Glomerular visceral epithelial cell (primary cell): ENCODE data around the gene STK16.
A peak's percentile ranks its signal among the peaks of the same experiment; 100 is the strongest.
"Not testable (repeated sequence)": the region's sequence is repeated elsewhere in the genome, so short reads cannot be mapped to it uniquely, and the experiment has no call there.

ENCODE experiments used
- DNase-seq: peaks from one replicate; pipeline ENCODE4 v3.0.0-alpha.2; 2016; ENCODE audit errors: extremely low spot score

The STK16 gene, protein sequence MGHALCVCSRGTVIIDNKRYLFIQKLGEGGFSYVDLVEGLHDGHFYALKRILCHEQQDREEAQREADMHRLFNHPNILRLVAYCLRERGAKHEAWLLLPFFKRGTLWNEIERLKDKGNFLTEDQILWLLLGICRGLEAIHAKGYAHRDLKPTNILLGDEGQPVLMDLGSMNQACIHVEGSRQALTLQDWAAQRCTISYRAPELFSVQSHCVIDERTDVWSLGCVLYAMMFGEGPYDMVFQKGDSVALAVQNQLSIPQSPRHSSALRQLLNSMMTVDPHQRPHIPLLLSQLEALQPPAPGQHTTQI

DNA sequence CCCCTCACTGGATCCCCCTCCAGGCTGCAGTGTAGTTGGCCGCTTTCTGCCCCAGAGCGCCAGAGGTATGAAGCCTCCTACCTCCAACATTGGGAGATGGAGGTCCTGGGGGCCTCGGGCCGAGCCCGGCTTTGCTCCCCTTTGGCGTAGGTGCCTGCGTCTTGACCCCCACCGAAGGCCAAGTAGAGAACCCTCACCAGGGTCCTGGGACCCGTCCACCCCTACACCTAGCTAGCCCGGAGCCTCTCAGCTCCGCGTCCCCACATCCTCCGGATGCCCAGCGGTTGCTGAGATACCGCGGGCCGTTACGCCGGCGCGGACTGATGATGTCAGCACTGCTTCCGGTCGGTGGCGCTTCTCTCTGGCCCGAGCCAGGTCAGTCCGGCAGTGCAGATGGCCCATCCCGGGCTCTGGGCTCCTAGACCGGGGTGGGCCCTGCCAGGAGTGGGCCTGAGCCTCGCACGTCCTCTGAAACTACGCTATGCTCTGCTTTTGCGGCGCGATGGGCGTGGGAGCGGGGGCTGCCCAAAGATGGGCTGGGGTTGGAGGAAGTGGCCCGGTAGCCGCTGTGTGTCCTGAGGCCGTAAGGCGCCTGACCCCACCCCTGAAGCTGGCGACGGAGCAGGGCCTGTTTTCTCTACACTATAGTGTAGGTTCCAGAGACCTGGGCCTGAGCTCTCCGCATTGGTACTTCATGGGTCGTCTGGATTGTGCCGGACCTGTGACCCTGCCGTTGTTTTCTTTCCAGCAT is at the start of gene STK16, which contains the start of gene GLB1L:
Gene STK16, plus strand, starts transcription at position 332 of the 751 bp plus-strand sequence. CDS start 521 bp downstream, outside the sequence.
Gene GLB1L, minus strand, starts transcription at position 297 of the 751 bp plus-strand sequence. CDS start 1,871 bp downstream, outside the sequence.
- peak; percentile 94 for DNase-seq

DNA sequence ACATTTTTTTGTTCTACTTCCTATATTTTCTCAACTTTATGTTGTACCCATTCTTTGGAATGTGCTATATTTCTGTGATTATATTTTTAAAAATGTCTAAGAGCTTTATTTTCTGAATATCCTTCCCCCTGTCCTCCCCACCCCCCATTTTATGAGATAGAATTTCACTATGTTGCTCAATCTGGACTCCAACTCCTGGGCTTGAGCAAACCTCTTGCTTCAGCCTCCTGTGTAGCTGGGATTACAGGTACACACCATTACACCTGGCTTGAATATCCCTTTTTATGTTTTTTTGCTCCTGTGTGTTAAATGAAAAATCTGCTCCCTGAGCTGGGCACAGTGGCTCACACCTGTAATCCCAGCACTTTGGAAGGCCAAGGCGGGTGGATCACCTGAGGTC is 47.9 kb upstream of the STK16 start:
- no peak for DNase-seq

DNA sequence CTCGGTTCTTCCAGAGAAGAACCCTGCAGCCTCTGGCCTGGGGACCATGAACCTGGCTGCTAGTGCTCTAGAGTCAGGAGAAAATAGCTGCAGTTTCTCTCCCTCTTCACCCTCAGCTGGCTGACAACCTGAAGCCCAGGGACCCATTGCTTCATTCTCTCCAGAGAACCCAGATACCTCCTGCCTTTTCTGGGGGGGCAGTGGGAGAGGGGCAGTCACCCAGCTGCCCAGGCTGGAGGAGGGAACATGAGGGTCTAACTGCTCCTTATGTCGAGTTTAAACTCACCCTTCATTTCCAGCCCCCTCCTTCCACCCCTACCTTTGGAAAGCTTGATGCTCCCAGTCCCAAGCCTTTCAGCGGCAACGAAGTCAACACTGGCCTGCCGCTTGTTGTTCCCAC is 46.3 kb upstream of the STK16 start:
- no peak for DNase-seq

DNA sequence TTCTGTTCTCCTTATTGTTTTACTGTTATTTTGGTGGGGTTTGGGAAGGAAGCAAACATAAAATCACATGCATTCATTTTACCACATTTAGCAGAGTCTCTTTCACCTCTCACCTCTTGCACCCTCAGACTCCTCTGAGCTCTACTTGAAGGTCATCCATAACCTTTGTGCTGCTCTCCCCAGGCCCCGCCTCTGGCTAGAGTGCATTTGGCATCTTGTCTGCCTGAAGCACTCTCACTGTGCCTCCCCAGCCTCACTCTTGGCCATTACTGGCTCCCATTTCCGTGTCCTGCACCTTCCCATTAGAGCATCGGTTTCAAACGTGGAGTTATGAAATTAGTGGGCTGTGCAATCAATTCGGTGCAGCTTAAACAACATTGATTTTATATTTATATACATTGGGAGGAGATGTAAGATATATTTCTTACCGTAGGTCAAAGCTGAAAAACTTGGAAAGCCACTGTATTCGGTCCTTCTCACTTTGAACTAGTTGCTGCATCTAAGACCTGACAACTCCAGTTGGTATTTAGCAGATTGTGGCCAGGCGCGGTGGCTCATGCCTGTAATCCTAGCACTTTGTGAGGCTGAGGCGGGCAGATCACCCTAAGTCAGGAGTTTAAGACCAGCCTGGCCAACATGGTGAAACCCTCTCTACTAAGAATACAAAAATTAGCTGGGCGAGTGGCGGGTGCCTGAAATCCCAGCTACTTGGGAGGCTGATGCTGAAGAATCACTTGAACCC is 45.6 kb upstream of the STK16 start:
- no peak for DNase-seq

DNA sequence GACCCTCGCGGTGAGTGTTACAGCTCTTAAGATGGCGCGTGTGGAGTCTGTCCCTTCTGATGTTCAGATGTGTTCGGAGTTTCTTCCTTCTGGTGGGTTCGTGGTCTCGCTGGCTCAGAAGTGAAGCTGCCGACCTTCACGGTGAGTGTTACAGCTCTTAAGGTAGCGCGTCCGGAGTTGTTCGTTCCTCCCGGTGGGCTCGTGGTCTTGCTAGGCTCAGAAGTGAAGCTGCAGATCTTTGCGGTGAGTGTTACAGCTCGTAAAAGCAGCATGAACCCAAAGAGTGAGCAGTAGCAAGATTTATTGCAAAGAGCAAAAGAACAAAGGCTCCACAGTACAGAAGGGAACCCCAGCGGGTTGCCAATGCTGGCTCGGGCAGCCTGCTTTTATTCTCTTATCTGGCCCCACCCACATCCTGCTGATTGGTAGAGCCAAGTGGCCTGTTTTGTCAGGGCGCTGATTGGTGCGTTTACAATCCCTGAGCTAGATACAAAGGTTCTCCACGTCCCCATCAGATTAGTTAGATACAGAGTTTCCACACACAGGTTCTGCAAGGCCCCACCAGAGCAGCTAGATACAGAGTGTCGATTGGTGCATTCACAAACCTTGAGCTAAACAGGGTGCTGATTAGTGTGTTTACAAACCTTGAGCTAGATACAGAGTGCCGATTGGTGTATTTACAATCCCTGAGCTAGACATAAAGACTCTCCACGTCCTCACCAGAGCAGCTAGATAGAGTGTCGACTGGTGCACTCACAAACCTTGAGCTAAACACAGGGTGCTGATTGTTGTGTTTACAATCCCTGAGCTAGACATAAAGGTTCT is 44.6 kb upstream of the STK16 start:
- DNase-seq: not testable (repeated sequence)

DNA sequence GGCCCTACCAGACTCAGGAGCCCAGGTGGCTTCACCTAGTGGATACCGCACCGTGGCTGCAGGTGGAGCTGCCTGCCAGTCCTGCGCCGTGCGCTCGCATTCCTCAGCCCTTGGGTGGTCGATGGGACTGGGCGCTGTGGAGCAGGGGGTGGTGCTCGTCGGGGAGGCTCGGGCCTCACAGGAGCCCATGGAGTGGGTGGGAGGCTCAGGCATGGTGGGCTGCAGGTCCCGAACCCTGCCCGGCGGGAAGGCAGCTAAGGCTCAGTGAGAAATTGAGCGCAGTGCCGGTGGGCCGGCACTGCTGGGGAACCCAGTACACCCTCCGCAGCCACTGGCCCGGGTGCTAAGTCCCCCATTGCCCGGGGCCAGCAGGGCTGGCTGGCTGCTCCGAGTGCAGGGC is 43.9 kb upstream of the STK16 start:
- not testable (repeated sequence) for DNase-seq

DNA sequence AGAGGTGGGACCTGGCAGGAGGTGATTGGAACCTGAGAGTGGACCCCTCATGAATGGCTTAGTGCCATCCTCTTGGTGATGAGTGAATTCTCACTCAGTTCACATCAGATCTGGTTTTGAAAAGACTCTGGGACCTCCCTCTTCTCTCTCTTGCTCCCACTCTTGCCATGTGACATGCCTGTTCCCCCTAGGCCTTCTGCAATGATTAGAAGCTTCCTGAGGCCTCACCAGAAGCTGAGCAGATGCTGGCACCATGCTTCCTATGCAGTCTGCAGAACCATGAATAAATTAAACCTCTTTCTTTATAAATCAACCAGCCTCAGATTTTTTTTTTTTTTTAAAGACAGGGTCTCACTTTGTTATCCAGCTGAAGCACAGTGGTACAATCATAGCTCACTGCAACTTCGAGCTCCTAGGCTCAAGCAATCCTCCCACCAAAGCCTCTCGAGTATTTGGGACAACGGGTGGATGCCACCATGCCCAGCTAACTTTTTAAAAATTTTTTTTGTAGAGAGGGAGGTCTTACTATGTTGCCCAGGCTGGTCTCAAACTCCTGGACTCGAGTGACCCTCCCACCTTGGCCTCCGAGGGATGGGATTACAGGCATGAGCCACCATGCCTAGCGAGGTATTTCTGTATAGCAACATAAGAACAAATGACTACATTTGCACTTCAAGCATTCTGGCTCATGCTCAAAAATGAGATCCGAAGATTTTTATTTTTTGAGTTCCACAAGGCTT is 40.7 kb upstream of the STK16 start:
- DNase-seq: no peak

DNA sequence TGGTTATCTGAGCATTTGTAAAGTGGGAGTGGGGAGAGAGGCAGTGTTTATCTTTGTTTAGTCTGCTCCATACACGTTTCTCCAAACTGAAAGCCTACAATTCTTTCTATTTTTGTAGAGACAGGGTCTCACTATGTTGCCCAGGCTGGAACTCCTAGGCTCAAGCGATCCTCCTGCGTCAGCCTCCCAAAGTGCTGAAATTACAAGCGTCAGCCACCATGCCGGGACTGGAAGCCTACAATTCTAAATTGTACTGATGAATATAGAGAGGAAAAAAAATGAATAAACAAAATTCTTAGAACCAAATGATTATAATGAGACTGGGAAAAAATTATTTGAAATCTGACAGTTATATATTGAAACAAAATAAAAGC is 40.1 kb upstream of the STK16 start:
- DNase-seq: no peak

DNA sequence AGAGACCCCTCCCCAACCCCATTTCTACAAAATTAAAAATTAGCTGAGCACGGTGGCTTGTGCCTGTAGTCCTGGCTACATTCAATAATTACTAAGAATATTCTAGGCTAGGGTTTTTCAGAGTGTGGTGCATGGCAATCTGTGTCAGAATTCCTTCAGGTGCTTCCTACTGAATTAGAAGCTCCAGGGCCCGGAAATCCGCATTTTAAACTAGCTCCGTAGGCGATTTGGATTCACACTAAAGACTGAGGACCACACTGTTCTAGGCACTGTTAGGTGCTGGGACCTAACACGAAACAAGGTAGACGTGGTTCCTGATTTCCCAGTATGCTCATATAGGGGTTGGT is 39.3 kb upstream of the STK16 start:
- no peak for DNase-seq

DNA sequence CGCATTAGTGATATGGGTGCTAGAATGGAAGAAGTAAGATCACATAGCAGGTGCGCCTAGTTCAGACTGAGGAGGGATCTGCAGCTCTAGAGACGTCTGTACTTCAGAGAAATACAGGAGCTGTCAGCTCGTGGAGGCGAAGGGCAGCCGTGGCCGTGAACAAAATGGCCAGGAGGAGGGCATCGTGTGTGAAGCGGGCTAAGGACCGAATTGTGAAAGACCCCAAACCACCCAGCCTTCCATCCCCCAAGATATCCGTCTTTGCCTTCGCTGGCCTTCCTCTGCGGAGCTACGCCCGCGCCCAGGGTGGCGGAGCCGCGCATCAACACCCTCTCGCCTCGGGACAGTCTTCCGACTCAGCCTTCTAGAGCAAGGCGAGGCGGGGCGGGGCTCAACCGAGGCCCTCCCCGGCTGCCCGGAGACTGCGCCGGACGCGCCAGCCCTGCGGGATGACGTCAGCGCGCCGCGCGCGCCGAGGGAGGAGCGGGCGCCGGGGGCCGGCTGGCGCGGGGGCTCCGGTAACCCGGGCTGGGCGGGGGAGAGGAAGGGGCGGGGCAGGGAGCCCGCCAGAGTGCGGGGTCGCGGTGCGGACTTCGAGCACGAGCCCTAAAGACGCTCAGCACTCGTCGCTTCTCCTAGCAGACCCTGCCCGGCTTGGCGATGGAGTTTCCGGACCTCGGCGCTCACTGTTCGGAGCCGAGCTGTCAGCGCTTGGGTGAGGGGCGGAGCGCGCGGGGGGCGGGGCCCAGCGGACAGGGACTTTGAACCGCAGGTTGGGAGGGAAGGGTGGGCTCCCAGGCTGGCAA is 38.7 kb upstream of the STK16 start, which contains the start of gene ZFAND2B:
Gene ZFAND2B, plus strand, starts transcription at position 455 of the 806 bp plus-strand sequence. Its CDS starts 206 bp downstream, at position 661.
- peak; percentile 96 for DNase-seq

DNA sequence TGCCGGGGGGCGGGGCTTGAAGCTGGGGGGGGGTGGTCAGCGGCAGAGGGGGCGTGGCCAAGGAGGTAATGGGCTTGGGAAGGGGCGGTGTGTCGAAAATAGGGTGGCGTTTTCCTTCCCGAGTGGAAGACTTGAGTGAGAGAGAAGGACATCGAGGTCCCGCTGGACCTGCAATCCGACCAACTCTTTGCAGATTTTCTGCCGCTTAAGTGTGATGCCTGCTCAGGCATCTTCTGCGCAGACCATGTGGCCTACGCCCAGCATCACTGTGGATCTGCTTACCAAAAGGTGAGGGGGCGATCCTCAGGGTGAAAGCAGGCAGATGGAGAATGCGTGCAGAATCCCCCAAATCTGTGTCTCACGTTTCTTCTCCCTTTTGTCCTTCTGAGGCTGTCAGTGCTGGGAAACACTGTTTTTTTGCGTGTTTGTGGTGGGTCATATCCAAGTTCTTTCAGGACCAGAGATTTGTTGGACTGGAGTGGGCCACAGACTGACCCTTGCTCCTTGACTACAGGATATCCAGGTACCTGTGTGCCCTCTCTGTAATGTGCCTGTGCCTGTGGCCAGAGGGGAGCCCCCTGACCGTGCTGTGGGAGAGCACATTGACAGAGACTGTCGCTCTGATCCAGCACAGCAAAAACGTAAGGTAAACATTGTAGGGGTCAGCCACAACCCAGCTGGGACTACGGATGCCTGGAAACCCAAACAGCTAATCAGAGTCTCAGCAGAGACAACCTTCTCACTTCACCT is 38.0 kb upstream of the STK16 start:
- no peak for DNase-seq

DNA sequence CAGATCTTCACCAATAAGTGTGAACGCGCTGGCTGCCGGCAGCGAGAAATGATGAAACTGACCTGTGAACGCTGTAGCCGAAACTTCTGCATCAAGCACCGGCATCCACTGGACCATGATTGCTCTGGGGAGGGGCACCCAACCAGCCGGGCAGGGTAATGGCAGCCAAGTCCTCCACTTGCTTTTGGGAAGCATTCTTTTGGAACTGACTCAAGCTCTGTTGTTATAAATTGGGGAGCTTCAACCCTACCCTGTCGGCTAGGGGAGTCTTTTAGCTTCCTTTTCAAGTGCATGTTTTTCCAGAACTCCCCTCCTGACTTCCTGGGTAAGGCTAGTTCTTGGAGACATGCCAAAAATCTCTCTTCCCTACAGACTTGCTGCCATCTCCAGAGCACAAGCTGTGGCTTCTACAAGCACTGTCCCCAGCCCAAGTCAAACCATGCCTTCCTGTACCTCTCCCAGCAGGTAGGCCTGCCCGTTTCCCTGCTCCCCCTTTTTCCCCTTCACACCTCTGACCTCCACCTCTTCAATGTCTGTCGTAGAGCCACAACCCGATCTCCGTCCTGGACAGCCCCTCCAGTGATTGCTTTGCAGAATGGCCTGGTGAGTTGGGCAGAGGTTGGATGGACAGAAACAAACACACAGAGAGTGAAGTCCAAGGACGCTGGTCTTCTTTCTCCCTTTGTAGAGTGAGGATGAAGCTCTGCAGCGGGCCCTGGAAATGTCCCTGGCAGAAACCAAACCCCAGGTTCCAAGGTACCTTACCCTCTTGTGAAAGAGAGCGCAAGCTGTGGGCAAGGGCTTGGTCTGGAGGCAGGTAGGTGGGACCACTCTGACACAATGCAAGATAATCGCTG is 37.2 kb upstream of the STK16 start:
- DNase-seq: peak; percentile 23

DNA sequence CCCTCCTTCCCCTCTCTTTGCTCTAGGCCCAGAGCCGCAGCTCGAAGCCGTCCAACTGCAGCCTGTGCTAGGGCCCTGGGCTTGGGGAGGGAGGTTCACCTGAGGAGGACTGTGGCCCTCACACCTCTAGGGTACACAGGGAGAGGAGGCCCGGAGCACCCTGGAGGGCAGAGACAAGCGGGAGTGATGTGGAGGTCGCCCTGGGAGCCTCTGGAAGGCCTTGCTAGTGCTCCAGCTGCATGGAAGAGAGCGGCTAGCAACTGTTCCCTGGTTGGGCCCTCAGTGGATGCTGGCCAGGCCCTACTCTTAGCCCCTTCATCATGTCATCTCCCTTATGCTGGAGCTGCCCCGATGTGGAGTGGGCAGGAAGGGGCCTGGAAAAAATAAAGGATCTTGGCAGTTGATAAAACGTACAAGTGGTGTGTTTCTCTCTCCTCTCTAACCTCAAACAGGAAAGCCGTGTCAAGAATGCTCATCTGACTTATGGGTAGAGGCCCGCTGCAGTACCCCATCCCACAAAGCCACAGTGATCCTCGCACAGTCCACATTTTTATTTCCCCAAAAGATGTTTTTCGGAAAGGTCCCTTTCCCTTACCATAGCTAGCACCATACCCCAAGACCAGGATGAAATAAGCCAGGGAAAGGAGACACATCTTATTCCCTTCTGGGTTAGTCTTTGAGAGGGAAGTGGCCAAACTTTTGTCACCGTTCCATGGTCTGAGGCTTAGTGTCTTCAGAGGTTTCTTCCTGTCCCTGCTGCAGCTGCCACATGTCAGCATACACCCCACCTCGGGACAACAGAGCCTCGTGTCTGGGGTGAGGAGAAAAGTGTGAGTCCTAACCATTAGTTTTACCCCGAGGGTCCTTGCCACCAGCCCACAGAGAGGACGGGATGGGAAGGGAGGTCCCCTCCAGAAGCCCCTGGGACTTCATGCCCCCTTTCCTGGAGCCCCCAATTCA is 35.8 kb upstream of the STK16 start:
- DNase-seq: no peak

DNA sequence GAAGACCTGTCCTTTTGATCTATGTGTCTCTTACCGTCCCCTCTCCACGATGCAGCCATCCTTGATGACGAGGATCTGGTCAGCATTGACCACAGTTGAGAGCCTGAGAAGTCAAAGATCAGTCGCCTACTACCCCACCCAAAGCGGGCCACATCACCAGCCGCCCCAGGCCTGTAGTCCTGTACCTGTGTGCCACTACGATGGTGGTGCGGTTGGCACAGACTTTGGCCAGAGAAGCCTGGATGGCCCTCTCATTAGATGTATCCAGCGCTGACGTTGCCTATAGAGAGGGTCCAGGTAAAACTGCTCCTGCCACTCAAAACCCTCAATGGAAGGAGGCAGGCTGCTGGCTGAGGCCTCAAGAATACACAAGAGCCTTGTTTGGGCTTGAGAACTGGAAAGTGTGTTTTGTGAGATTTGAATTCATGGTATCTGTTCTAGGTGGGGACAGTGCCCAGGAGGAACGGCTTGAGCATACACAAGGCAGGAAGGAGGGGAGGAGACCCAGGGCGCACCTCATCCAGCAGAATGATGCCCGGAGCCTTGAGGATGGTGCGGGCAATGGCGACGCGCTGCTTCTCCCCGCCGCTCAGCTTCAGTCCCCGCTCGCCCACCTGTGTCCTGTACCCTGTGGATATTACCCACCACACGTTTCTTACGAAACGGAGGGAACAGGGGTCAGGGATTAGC is 34.9 kb upstream of the STK16 start:
- no peak for DNase-seq

DNA sequence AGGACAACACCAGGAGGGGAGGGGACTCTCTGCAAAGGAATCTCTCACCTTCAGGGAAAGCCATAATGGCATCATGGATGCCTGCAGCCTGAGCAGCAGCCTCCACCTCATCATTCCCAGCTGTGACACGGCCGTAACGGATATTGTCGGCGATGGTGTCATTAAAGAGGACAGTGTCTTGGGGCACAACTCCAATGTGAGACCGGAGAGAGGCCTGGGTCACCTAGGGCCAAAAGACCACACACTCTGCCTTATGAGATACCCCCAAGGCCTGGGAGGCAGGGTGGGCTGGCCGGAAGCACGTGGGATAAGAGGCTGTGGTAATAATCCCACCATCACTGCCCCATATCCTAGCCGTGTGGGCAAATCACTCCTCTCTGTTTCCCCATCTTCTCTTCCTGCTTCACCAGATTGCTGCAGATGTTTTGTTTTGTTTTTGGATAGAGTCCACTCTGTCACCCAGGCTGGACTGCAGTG is 34.4 kb upstream of the STK16 start:
- DNase-seq: no peak

DNA sequence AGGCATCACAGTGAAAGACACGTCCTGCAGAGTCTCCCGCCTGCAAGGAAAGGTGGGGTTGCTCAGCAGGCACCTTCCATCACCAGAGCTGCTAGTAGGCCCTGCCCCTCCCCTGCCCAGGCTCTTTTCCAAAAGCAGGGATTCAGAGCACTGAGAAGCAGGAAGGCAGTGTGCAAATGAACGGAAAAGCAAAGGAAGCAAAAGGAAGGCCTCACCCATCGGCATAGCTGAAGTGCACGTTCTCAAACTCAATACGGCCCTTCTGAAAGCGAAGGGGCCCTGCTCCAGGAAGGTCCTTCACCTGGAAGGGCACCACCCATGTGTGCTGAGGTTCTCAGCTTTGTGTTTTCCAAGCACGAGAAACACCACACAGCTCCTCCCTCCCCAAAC is 32.3 kb upstream of the STK16 start:
- no peak for DNase-seq
